GM23338 (cell line): ENCODE measurements around the gene KIF9.

ENCODE experiments used
- EZH2 ChIP-seq: fragments of 200-600 bp; sonication (generic); IDR thresholded peaks from one replicate; pipeline ENCODE4 v1.8.0; 2017; ENCODE audit warnings: antibody characterized with exemption, mild to moderate bottlenecking, low read depth; ENCODE audit not compliant: unreplicated experiment
- EZH2phosphoT487 ChIP-seq: fragments of 200-600 bp; sonication (generic); IDR thresholded peaks from one replicate; pipeline ENCODE4 v1.8.1; 2018; ENCODE audit warnings: antibody characterized with exemption; ENCODE audit not compliant: unreplicated experiment
- POLR2AphosphoS5 ChIP-seq: IDR thresholded peaks from 2 replicates; pipeline ENCODE4 v1.6.1; 2016; ENCODE audit warnings: antibody characterized with exemption, low read depth
- REST ChIP-seq: IDR thresholded peaks from one replicate; pipeline ENCODE4 v1.6.1; 2018; ENCODE audit warnings: antibody characterized with exemption; ENCODE audit not compliant: unreplicated experiment
- TF ChIP-seq, protein P1 (sequence below), 2 experiments: fragments of 200-600 bp in 1 of 2; sonication (generic) in 1 of 2; conservative IDR thresholded peaks; 2 replicates each; pipeline versions ENCODE4 v1.5.1 to v1.6.1; 2016 to 2017; ENCODE audit warnings: antibody characterized with exemption in 2 of 2, low read depth in 2 of 2, mild to moderate bottlenecking in 2 of 2, moderate library complexity in 1 of 2
- TF ChIP-seq, protein P2 (sequence below): fragments of 250-450 bp; sonication (Bioruptor Pico); IDR thresholded peaks from 2 replicates; pipeline ENCODE4 v1.5.0; 2020; ENCODE audit warnings: mild to moderate bottlenecking, moderate library complexity

DNA sequence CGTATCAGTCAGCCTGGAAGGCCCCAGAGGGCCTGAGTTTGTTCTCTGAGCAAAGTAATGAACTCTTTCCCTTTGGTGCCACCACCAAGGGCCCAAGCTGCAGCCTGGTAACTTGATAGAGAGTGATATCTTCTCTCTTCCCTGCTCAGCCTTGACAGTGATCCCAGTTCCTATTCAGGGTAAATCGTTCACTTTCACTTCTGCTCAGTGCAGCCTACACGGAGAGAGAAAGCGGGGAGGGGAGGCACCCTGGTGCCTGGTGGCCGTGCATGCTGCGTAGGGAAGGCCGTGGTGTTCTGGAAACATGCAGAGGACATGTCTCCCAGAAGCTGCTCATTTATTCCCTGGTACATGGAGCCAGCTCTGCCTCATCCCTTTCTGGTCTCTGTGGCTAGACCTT is 54.9 kb downstream of the KIF9 start:
- TF ChIP-seq, protein P1, sequence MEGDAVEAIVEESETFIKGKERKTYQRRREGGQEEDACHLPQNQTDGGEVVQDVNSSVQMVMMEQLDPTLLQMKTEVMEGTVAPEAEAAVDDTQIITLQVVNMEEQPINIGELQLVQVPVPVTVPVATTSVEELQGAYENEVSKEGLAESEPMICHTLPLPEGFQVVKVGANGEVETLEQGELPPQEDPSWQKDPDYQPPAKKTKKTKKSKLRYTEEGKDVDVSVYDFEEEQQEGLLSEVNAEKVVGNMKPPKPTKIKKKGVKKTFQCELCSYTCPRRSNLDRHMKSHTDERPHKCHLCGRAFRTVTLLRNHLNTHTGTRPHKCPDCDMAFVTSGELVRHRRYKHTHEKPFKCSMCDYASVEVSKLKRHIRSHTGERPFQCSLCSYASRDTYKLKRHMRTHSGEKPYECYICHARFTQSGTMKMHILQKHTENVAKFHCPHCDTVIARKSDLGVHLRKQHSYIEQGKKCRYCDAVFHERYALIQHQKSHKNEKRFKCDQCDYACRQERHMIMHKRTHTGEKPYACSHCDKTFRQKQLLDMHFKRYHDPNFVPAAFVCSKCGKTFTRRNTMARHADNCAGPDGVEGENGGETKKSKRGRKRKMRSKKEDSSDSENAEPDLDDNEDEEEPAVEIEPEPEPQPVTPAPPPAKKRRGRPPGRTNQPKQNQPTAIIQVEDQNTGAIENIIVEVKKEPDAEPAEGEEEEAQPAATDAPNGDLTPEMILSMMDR (conservative IDR thresholded peaks at IDR 0.05; ENCODE audit: low read depth in 2 of 2) = no peak
- TF ChIP-seq POLR2AphosphoS5 (no peak), EZH2 (no peak), EZH2phosphoT487 (no peak), REST (no peak)
- TF ChIP-seq, protein P2, sequence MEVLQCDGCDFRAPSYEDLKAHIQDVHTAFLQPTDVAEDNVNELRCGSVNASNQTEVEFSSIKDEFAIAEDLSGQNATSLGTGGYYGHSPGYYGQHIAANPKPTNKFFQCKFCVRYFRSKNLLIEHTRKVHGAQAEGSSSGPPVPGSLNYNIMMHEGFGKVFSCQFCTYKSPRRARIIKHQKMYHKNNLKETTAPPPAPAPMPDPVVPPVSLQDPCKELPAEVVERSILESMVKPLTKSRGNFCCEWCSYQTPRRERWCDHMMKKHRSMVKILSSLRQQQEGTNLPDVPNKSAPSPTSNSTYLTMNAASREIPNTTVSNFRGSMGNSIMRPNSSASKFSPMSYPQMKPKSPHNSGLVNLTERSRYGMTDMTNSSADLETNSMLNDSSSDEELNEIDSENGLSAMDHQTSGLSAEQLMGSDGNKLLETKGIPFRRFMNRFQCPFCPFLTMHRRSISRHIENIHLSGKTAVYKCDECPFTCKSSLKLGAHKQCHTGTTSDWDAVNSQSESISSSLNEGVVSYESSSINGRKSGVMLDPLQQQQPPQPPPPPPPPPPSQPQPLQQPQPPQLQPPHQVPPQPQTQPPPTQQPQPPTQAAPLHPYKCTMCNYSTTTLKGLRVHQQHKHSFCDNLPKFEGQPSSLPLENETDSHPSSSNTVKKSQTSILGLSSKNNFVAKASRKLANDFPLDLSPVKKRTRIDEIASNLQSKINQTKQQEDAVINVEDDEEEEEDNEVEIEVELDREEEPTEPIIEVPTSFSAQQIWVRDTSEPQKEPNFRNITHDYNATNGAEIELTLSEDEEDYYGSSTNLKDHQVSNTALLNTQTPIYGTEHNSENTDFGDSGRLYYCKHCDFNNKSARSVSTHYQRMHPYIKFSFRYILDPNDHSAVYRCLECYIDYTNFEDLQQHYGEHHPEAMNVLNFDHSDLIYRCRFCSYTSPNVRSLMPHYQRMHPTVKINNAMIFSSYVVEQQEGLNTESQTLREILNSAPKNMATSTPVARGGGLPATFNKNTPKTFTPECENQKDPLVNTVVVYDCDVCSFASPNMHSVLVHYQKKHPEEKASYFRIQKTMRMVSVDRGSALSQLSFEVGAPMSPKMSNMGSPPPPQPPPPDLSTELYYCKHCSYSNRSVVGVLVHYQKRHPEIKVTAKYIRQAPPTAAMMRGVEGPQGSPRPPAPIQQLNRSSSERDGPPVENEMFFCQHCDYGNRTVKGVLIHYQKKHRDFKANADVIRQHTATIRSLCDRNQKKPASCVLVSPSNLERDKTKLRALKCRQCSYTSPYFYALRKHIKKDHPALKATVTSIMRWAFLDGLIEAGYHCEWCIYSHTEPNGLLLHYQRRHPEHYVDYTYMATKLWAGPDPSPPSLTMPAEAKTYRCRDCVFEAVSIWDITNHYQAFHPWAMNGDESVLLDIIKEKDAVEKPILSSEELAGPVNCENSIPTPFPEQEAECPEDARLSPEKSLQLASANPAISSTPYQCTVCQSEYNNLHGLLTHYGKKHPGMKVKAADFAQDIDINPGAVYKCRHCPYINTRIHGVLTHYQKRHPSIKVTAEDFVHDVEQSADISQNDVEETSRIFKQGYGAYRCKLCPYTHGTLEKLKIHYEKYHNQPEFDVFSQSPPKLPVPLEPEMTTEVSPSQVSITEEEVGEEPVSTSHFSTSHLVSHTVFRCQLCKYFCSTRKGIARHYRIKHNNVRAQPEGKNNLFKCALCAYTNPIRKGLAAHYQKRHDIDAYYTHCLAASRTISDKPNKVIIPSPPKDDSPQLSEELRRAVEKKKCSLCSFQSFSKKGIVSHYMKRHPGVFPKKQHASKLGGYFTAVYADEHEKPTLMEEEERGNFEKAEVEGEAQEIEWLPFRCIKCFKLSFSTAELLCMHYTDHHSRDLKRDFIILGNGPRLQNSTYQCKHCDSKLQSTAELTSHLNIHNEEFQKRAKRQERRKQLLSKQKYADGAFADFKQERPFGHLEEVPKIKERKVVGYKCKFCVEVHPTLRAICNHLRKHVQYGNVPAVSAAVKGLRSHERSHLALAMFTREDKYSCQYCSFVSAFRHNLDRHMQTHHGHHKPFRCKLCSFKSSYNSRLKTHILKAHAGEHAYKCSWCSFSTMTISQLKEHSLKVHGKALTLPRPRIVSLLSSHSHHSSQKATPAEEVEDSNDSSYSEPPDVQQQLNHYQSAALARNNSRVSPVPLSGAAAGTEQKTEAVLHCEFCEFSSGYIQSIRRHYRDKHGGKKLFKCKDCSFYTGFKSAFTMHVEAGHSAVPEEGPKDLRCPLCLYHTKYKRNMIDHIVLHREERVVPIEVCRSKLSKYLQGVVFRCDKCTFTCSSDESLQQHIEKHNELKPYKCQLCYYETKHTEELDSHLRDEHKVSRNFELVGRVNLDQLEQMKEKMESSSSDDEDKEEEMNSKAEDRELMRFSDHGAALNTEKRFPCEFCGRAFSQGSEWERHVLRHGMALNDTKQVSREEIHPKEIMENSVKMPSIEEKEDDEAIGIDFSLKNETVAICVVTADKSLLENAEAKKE = no peak
